ENCODE data around the gene FOXI2. TPM values are rescaled to one million over a fixed set of nuclear protein-coding genes. Genes with fewer than 3 reads are reported as not detected.

The FOXI2 gene
- not detected in 5 replicates for total RNA-seq (2022; extraction: Qiagen RNA extraction)

GRCh38 chr10:127736915-127737562 lies at the start of gene FOXI2:
TSS of gene FOXI2 (plus strand) at chr10:127737185. CDS start at chr10:127737274, 89 bp downstream.

Other genes with a start within 250 kb of the FOXI2 start
- 0.77 TPM in 1 of 5 replicates, not detected in the others for gene NPS, start 187.9 kb upstream of the FOXI2 start, total RNA-seq (2022; extraction: Qiagen RNA extraction)
- not detected in 5 replicates for gene CLRN3, start 155.8 kb downstream of the FOXI2 start, total RNA-seq (2022; extraction: Qiagen RNA extraction)
- 3.5 to 5.3 TPM (median 5.2 TPM) in 5 replicates for gene PTPRE, start 169.9 kb downstream of the FOXI2 start, total RNA-seq (2022; extraction: Qiagen RNA extraction)

Measured in A549 treated with AZD2906 at 1 μM for 4 hours (cell line).